Right cardiac atrium (tissue), 5 donors: ENCODE results near the gene PHTF2. TPM values are rescaled to one million over a fixed set of nuclear protein-coding genes. Genes with fewer than 3 reads are reported as not detected.
A peak's percentile ranks its signal among the peaks of the same experiment; 100 is the strongest.

ENCODE experiments used
- ATAC-seq, 2 donors: fragments of 200-7000 bp; cut with Tn5 transposase; one replicate each; pipeline versions ENCODE4 v1.8.0 to v1.9.1; 2020; ENCODE audit warnings: moderate library complexity in 2 of 2, mild to moderate bottlenecking in 1 of 2
- DNase-seq, 3 donors: peaks; one replicate each; pipeline ENCODE4 v3.0.0-alpha.2; 2020
- H3K27ac ChIP-seq: one replicate; pipeline ENCODE4 v1.5.1; 2013; ENCODE audit warnings: mild to moderate bottlenecking, low read length, control low read depth, moderate library complexity
- H3K27me3 ChIP-seq: one replicate; pipeline ENCODE4 v1.6.1; 2013; ENCODE audit not compliant: control insufficient read depth, insufficient read depth
- H3K4me1 ChIP-seq: one replicate; pipeline ENCODE4 v1.6.1; 2013; ENCODE audit warnings: low read length; ENCODE audit not compliant: control insufficient read depth, insufficient read depth
- H3K4me3 ChIP-seq: one replicate; pipeline ENCODE4 v1.5.1; 2013; ENCODE audit warnings: low read length, control low read depth
- H3K9me3 ChIP-seq: one replicate; pipeline ENCODE4 v1.6.1; 2013; ENCODE audit warnings: low read length; ENCODE audit not compliant: control insufficient read depth
- WGBS: extraction: QIAGEN DNeasy Blood & Tissue Kit; methylation state at CpG from one replicate; pipeline ENCODE4 v1.1.7; 2013; 5-methylcytosine and 5-hydroxymethylcytosine counted together
- intact Hi-C, 4 donors: fragments of 100-400 bp; cut with DNase I; formaldehyde crosslinking; loops; one replicate each; pipeline versions ENCODE4 v1.11.0 to v1.14.0; 2022 to 2023
- polyA plus RNA-seq: library from polyadenylated mRNA; stranded (reverse); fragments of 200-250 nt; gene quantifications from one replicate; pipeline ENCODE4 v1.2.3, GENCODE V29; 2013
- total RNA-seq, 4 donors: library from RNA; stranded (reverse); fragmentation: NEBNext Ultra II Directional; extraction: Animal tissue kit (Norgen Biotek cat#: 25700); gene quantifications; one replicate each; pipeline ENCODE4 v1.2.1, GENCODE V29; 2021
- donor health status: healthy with polysubstance abuse.
- donor health status: DM: no; HTN: yes; CAD: no.
- donor health status: DM: no; HTN: no; CAD: no.
- donor health status: DM: no; HTN: yes; CAD: no; lungs with severe emphysema.
- donor health status: DM: yes; HTN: yes; CAD: no.

Gene PHTF2
- total and polyA plus RNA-seq, 5 donors, result 8.4 to 20.3 (median 18.1) TPM

- intact Hi-C loops, result no loop called here
- no peak for ATAC-seq
- H3K4me3 ChIP-seq, result no peak overlapping the region
- no peak for DNase-seq
- H3K9me3 ChIP-seq, result no peaks in the 10 kb centered on the region
- H3K27me3 ChIP-seq, result no peaks in the 10 kb centered on the region
- no peaks in the 10 kb centered on the region for H3K4me1 ChIP-seq
- H3K27ac ChIP-seq, result no peak overlapping the region
- WGBS, result 87% methylated on average over 4 of the region's 4 CpGs
These were observed 4.6 kb upstream of the PHTF2 start for GRCh38 chr7:77794000-77794399.

- Histone ChIP-seq H3K27ac (no peak overlapping the region), H3K27me3 (no peaks in the 10 kb centered on the region), H3K4me1 (no peaks in the 10 kb centered on the region), H3K9me3 (no peaks in the 10 kb centered on the region), H3K4me3 (no peak overlapping the region)
- intact Hi-C loops, result no loop called here
- ATAC-seq, result no peak
- DNase-seq, result no peak
- WGBS, result 84% methylated on average over 3 of the region's 3 CpGs
These were observed 2.5 kb upstream of the PHTF2 start for GRCh38 chr7:77796109-77796508.

DNA sequence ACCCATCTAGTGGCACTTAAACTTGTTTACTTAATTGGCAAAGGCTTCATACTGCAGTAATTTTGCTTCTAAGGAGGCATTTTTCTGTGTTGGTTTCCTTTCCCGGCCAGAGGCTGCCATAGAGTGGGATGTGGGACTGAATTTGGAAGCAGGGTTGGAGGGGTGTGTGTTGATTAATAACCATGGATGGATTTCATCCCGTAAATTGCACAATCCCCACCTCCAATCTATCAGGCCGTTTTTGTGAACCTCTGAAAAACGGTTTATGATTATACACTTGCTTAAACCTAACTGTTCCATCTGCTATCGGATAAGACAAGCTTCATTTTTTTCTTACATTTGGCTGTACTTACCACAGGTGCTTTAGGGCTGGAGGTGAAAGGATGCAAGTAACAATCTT is 1.6 kb upstream of the PHTF2 start:
- no peaks in the 10 kb centered on the region for H3K9me3 ChIP-seq
- no peak overlapping the region for H3K27ac ChIP-seq
- H3K27me3 ChIP-seq, result no peaks in the 10 kb centered on the region
- 62% methylated on average over 5 of the region's 5 CpGs for WGBS
- ATAC-seq (no peak), DNase-seq (no peak)
- no peaks in the 10 kb centered on the region for H3K4me1 ChIP-seq
- intact Hi-C loops, result no loop called here
- H3K4me3 ChIP-seq, result peak overlapping the region; percentile 72

GRCh38 chr7:77797734-77798393 is 709 bp upstream of the PHTF2 start:
- peak; percentile 26 to 46 for ATAC-seq
- Histone ChIP-seq H3K27ac (peak overlapping the region; percentile 53), H3K4me3 (peak overlapping the region; percentile 72), H3K9me3 (no peaks in the 10 kb centered on the region), H3K4me1 (no peaks in the 10 kb centered on the region), H3K27me3 (no peaks in the 10 kb centered on the region)
- peak in 2 of 3 donors; percentile 39 to 76 for DNase-seq
- under 1% methylated on average over 35 of the region's 35 CpGs for WGBS
- intact Hi-C loops, result no loop called here

- Histone ChIP-seq H3K27me3 (no peaks in the 10 kb centered on the region), H3K27ac (peak overlapping the region; percentile 36), H3K9me3 (no peaks in the 10 kb centered on the region), H3K4me1 (no peaks in the 10 kb centered on the region), H3K4me3 (peak overlapping the region; percentile 57)
- peak; percentile 49 to 81 (median 75) for DNase-seq
- intact Hi-C loops, result no loop called here
- WGBS, result 2% methylated on average over 55 of the region's 55 CpGs
- peak; percentile 7 to 22 for ATAC-seq
These were observed 748 bp downstream of the PHTF2 start for GRCh38 chr7:77799078-77799964.

DNA sequence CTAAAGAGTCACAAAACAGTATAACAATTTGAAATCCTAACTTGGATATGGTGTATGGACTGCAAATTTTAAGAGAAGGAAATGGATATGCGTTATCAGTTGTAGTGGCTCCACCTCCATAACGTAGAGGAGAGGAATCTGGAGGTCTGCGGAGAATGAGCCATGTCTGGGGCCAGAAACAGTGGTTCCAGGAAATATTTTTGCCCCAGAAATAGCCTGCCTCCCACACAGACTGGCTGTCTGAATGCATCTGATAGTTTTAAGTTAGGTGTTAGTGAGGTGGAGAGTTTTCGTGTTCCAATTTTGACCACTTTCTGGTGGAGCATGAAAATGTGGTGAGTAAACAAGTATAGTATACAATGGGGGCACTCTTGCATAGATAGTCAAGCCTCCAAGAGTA is 1.6 kb downstream of the PHTF2 start:
- ATAC-seq, result no peak
- intact Hi-C loops, result no loop called here

GRCh38 chr7:77800730-77801129 is 2.2 kb downstream of the PHTF2 start:
- ATAC-seq (no peak), DNase-seq (no peak)
- H3K9me3 ChIP-seq, result no peaks in the 10 kb centered on the region
- intact Hi-C loops, result no loop called here
- WGBS, result 94% methylated on average over 2 of the region's 2 CpGs
- no peak overlapping the region for H3K27ac ChIP-seq
- no peaks in the 10 kb centered on the region for H3K4me1 ChIP-seq
- H3K27me3 ChIP-seq, result no peaks in the 10 kb centered on the region
- H3K4me3 ChIP-seq, result no peak overlapping the region

More for the DNA sequence above, 1.6 kb downstream of the PHTF2 start:
- no peaks in the 10 kb centered on the region for H3K27me3 ChIP-seq
- 43% methylated on average over 4 of the region's 4 CpGs for WGBS
- H3K4me1 ChIP-seq, result no peaks in the 10 kb centered on the region
- no peaks in the 10 kb centered on the region for H3K9me3 ChIP-seq
- no peak overlapping the region for H3K27ac ChIP-seq
- no peak for DNase-seq
- H3K4me3 ChIP-seq, result no peak overlapping the region

GRCh38 chr7:77802557-77803405 is 4.2 kb downstream of the PHTF2 start:
- no peaks in the 10 kb centered on the region for H3K4me1 ChIP-seq
- no peaks in the 10 kb centered on the region for H3K9me3 ChIP-seq
- DNase-seq (no peak), ATAC-seq (no peak)
- H3K4me3 ChIP-seq, result no peak overlapping the region
- 74% methylated on average over 2 of the region's 2 CpGs for WGBS
- no peaks in the 10 kb centered on the region for H3K27me3 ChIP-seq
- intact Hi-C loops, result no loop called here
- H3K27ac ChIP-seq, result no peak overlapping the region

DNA sequence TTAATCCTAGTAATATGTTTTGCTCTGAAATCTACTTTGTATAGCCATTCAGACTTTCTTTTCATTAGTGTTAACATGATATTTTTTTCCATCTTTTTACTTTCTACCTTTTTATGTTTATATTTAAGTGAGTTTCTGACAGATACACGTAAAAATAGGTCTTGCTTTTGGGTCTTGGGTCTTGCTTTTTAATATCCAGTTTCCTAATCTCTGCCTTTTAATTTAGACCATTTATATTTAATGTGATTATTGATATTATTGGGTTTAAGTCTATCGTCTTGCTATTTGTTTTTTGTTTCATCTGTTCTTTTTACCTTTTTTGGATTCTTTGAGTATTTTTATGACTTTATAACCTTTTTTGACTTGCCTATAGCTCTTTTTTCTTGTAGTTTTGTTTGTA is 7.9 kb downstream of the PHTF2 start:
- intact Hi-C loops, result no loop called here
- H3K4me3 ChIP-seq, result no peak overlapping the region
- no peaks in the 10 kb centered on the region for H3K4me1 ChIP-seq
- no peaks in the 10 kb centered on the region for H3K27me3 ChIP-seq
- WGBS, result 97% methylated on average over 2 of the region's 2 CpGs
- H3K27ac ChIP-seq, result no peak overlapping the region
- ATAC-seq (no peak), DNase-seq (no peak)
- no peaks in the 10 kb centered on the region for H3K9me3 ChIP-seq

DNA sequence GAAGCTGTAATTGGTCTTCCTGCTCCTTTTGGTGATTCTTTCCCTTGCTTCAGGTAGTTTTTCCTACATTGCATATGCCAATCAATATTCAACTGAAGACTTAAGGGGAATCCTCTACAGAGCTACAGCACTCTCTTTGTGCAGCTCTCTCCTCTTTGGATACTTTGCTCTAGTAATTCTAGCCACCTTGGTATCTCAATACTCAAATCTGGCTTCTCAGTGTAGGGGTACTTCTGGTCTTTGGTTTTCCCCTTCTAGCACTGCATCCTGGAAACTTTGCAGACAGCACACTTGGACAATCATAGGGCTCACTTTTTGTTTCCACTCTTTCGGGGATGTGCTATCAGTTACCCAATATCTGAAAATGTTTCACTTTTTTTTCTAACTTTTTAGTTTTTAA is 9.9 kb downstream of the PHTF2 start:
- no peak overlapping the region for H3K27ac ChIP-seq
- intact Hi-C loops, result no loop called here
- no peaks in the 10 kb centered on the region for H3K9me3 ChIP-seq
- 94% methylated on average over 1 of the region's 1 CpG for WGBS
- no peaks in the 10 kb centered on the region for H3K4me1 ChIP-seq
- no peaks in the 10 kb centered on the region for H3K27me3 ChIP-seq
- DNase-seq (no peak), ATAC-seq (no peak)
- H3K4me3 ChIP-seq, result no peak overlapping the region
